GM12864 (cell line): Measurements from ENCODE around the gene KLHL25.

ENCODE experiments used
- DNase-seq: peaks from one replicate; pipeline ENCODE4 v3.0.0-alpha.2; 2011; ENCODE audit warnings: low read depth
- H3K4me3 ChIP-seq: 2 replicates; pipeline ENCODE4 v1.5.1; 2011; ENCODE audit warnings: mild to moderate bottlenecking, low read depth, low read length, control low read depth
- TF ChIP-seq, protein P1 (sequence below): IDR thresholded peaks from 2 replicates; pipeline ENCODE4 v1.5.1; 2011; ENCODE audit warnings: low read depth, mild to moderate bottlenecking, moderate library complexity, low read length, control low read depth, inconsistent platforms; ENCODE audit errors: missing control alignments

KLHL25 gene

DNA sequence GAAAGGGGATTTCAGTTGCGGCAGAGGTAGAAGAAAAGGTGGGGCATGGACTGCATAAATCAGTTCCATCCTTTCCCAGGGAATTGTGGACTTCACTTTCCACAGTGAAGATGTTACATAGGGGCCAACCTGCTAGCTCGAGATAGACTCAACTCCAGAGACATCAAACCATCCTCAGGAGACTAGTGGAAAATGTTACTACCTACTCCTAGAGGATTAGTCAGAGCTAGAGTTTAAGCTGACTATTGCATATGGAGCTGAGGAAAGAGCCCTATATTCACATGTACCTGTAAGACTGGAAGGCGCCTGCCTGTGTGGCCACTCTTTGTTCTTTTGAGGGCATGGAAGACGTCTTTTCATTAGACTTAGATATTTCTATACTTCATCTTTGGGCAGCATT lies 69.2 kb downstream of the KLHL25 start:
- no peak overlapping the region for H3K4me3 ChIP-seq
- DNase-seq = no peak
- TF ChIP-seq, protein P1, sequence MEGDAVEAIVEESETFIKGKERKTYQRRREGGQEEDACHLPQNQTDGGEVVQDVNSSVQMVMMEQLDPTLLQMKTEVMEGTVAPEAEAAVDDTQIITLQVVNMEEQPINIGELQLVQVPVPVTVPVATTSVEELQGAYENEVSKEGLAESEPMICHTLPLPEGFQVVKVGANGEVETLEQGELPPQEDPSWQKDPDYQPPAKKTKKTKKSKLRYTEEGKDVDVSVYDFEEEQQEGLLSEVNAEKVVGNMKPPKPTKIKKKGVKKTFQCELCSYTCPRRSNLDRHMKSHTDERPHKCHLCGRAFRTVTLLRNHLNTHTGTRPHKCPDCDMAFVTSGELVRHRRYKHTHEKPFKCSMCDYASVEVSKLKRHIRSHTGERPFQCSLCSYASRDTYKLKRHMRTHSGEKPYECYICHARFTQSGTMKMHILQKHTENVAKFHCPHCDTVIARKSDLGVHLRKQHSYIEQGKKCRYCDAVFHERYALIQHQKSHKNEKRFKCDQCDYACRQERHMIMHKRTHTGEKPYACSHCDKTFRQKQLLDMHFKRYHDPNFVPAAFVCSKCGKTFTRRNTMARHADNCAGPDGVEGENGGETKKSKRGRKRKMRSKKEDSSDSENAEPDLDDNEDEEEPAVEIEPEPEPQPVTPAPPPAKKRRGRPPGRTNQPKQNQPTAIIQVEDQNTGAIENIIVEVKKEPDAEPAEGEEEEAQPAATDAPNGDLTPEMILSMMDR = no peak

DNA sequence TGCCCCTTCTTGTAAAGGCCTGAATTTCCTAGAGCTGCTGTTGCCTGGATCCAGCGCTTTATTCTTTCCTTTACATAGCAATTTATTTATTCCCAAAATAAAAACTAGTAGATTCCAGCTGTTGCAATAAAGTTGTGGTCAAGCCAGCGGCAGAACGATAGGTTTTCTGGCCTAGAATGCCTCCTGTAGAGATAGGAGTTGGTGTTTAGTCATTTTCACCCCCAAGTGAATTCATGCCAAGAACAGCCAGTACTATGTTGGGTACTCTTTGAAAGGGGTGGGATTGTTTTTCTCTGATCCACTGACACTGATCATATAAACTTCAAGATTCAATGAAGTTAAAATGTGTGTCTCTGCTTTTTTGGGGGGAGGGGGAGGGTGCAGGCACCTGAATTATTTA lies 69.7 kb downstream of the KLHL25 start:
- TF ChIP-seq, protein P1 = no peak
- DNase-seq = no peak
- H3K4me3 ChIP-seq = no peak overlapping the region

DNA sequence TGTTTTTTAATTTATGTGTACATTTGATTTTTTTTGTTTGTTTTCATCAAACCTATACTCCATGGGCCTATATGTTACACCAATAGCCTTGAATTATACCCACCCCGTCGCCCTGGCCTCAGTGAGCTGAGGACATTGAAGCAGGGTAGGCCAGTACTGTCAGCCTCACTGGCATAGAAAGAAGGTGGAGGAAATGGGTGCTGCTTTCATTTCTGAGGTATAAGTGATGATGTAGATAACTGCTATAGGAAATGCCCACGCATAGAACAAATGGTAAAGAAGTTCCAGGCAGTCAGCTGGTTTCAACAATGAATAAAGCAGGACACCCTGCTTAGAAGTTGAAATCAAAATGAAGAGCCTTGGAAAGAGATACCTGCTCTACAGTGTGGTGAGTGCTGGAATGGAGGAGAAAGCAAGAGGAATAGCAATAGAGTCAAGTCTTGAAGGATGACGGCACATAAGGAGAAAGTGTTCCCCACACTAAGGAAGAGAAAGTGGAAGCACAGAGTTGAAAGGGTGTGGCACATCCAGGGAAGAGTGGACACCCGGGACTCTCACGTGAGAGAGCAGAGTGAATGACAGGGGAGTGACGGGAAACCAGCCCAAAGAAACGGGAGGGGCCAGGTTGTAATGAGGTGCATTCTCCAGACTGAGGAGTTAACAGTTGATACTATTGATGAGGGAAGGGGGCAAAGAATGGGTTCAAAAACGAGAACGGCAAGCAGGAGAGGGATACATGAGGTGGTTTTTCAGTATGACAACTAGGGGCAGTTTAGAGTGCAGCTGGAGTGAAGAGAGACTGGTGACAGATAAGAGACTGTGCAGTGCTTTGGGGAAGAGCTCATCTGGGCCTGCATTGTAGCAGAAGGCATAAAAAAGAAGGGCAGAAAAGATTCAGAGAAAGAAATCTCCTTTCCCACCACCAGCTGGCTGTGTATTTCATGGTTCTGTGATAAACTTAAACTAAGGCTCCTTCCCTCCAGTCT lies 70.5 kb downstream of the KLHL25 start:
- no peak overlapping the region for H3K4me3 ChIP-seq
- DNase-seq = no peak
- TF ChIP-seq, protein P1 = no peak

DNA sequence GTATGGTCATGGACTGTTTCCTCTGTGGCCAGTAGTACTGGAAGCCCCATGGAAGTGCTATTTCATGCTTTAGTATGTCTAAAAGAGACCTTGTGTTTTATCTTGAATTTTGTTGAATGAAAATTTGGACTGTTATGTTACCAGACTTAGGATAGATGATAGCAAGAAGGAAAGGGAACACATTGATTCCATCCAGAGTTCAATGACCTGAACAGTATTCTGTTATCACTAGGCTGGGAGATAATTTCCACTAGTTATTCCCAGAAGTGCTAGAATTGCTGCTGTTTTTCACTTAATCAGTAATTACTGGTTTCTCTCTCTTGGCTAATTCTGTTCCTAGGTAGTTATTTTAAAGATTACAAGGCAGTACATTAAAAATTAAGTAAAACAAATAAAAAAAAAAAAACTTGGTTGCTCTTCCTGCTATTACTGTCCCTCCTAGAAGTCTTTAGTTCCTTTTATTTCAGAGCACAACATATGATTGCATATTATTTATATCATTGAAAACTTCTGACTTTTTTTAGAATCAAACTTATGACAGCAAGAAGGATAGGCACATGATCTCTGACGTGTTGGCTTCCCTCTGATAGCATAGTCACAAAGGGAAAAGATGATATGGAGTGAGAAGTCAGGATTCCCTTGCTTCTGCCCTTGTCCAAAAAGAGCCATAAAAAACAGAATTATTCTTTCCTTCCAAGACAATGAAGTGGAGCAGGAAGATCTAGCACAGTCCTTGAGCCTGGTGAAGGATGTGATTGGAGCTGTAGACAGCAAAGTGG lies 72.2 kb downstream of the KLHL25 start:
- H3K4me3 ChIP-seq = no peak overlapping the region
- no peak for DNase-seq
- TF ChIP-seq, protein P1 = no peak

DNA sequence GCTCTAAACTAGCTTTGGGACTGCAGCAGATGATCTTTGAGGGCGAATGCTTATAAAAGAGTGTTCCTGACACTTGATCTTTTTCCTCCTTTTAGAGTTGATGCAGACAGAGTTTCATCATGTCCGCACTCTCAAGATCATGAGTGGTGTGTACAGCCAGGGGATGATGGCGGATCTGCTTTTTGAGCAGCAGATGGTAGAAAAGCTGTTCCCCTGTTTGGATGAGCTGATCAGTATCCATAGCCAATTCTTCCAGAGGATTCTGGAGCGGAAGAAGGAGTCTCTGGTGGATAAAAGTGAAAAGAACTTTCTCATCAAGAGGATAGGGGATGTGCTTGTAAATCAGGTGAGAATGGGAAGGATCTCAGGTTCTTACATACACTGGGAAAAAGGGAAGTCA lies 75.7 kb downstream of the KLHL25 start:
- TF ChIP-seq, protein P1 = no peak
- H3K4me3 ChIP-seq = no peak overlapping the region

DNA sequence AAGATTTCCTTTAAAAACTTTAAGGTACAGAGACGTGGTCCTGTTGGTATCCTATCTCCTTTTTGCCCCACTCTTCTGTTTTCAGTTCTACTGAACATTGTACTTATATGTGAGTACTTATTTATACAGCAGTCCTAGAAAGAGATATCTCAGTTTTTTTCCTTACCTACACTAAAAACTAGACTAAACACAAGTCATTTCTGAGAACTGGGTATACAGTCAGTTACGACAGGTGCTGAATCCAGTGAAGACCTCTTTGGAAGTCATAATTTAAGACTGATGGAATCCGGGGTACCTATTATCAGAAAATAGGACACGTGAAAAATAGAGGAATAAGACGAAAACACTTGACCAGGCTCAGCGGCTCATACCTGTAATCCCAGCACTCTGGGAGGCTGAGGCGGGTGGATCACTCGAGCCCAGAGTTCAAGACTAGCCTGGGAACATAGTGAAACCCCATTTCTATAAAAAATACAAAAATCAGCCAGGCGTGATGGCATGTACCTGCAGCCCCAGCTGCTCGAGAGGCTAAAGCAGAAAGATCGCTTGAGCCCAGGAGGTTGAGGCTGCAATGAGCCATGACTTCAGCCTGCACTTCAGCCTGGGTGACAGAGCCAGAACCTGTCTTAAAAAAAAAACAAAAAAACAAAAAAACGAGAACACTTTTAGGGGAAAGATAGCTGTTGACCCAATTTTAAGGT lies 76.3 kb downstream of the KLHL25 start:
- TF ChIP-seq, protein P1 = no peak
- no peak overlapping the region for H3K4me3 ChIP-seq
- no peak for DNase-seq

More for the DNA sequence above, 75.7 kb downstream of the KLHL25 start:
- DNase-seq = no peak
